GM21723 (cell line): ENCODE results near the gene KCTD5.

ENCODE experiments used
- ATAC-seq: cut with Tn5 transposase; IDR thresholded peaks from one replicate; pipeline ENCODE4 v1.9.1; 2021; ENCODE audit warnings: mild to moderate bottlenecking, moderate library complexity; ENCODE audit not compliant: unreplicated experiment

KCTD5 gene

DNA sequence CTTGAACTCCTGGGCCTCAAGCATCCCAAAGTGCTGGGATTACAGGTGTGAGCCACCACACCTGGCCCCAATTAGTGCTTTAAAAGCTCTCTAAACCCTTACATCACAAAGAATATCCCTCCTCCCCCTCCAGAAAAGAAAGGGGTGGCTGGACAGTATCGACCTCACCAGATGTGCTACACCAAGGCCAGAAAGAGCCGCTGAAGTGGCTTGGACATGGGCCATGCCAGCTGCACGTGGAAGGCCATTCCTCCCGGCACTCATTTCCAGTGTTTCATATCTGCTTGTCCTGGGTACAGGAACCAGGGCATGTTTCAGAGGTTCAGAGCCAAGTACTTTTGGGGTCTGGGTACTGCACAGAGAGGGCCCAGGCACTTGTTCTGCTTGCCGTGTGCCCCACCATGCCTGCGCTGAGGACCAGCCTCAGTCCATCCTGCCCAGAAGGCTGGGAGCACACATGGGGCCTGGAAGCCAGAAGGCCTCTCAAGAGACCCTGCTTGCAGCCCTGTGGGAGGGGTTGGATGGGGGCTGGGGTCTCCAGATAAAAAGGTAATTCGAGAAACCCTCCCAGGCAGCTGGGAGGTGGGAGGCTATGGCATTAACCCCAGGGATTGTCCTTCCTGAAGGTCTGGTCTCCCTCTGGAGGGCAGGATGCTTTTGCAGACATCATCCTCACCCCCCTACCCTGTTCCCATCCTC lies 66.6 kb downstream of the KCTD5 start:
- ATAC-seq, result no peak

DNA sequence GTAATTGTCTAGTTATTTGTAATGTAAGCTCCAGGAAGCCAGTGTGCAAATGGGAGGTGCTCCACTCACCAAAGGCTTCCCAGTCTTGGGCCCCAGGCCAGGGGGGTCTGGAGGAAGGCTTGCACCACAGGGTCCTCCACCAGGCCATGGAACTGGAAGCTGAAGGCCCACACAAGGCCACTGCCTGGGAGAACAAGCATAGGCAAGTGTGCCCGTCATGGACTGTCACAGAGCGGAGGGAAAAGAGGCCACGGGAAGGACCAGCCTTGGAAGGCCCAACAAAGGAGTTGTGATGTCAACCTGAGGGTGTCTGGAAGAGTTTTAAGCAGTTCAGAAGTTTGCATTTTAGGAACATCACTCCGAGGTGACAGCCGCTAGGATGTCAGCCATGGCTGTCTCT lies 67.2 kb downstream of the KCTD5 start:
- ATAC-seq, result no peak

DNA sequence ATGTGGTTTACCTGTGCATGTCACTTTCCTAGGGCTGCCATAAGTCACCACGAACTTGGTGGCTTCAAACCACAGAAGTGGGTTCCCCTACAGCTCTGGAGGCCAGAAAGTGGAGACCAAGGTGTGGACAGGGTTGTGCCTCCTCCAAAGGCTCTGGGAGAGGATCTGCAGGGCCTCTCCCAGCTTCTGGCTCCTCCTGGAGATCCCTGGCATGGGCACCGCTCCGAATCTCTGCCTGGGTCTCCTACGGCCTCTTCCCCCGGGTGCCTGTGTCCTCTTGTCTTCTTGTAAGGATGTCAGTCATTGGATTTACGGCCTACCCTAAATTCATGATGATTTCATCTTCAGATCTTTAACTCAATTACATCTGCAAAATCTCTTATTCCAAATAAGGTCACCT lies 67.6 kb downstream of the KCTD5 start:
- no peak for ATAC-seq

DNA sequence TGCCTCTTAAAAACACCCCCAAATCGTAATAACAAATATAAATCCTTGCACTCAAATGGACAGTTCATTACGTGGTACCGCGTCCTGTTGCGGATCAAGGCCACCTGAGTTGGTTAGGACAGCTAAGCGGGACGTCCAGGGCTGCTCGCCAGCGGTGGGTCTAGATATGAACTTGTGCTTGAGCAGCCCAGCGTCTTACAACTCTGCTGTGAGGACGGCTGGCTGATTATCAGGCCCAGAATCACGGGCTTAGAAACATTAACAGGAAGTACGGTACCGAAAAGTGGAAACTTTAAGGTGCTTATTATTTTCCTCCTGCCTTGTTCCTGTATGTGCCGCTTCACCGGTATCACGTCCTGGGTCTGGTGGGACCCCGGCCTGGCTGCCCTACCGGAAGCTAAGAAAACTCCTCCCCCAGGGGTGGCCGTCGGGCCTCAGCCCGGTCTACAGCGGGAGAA lies 69.3 kb downstream of the KCTD5 start:
- ATAC-seq, result peak; percentile 35

DNA sequence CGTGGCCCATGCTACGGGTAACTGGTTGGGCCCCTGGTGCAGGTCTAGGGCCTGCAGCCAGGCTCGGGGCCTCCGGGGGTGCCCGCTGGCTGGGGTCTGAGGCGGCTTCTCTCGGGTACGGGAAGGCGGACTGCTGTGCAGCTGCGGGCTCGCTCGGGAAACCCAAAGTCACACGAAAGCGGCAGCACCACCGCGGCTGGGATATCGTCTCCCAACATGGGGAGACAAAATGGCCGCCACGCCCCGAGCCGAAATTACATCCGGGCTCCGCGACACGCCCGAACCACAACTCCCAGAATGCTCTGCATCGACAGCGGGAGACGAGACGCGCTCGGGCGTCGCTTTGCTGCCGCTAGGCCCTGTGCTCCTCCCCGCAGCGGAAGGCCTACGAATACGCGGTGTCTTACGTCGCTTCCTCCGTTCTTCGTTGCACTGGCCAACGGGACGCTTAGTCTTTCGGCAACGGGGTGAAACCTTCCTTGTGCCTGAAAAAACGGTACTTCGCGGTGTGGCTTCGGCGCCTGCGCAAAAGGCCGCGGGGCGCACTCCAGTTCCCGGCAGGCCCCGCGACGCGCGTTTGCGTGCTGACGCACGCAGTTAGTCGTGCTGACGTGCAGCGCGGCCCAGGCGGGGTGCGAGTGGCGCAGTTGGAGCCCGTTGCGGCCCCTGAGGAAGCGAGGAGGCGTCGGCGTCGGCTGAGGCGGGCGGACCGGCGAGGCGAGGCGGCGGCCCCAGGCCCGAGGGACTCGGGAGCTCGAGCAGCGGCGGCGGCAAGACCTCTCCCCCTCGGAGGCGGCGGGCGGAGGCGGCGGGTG lies 69.9 kb downstream of the KCTD5 start, which contains the start of gene SRRM2:
Gene SRRM2, plus strand, starts transcription at position 604 of the 815 bp plus-strand sequence. CDS start 3,727 bp downstream, outside the sequence.
- ATAC-seq, result peak; percentile 82

DNA sequence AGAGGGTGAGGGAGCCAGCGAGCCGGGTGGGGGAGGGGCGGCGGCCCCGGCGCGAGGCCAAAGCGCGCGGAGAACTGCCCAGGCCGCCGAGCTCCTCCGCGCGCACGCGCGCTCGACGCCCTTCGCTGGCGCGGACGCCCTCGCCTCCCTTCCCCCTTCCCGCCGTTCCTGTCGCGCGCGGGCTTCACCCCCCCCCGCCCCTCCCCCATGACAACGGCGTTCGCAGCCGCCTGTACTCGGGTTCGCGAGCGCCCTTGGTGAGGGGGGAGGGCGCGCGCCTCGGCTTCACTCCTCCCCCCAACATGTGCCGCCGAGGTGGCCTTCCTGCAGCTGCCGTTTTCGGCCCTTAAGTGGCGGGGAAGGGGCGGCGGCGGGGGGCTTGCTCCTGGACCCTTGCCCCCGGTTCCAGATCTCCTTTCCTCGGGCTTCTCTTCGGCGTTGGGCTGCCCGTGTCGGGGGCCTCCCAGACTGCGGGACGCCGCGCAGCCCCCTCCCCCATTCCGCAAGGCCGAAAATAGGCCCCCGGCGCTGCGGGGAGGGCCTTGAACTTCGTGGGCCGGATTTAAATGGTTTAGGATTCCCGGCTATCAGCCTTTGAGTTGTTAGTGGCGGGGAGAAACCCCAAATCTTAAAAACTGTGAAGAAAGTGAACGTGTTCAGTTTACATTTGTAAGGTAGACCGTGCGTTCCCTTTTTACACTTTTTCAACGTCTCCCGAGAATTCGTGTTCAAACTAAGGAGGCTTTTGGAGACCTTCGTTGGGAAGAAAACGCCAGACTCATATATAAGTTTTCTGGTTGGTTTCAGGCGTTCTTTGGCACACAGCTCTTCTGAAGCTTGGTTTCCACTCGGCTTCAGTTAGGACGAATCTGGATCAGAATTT lies 70.8 kb downstream of the KCTD5 start:
- ATAC-seq, result peak; percentile 45

DNA sequence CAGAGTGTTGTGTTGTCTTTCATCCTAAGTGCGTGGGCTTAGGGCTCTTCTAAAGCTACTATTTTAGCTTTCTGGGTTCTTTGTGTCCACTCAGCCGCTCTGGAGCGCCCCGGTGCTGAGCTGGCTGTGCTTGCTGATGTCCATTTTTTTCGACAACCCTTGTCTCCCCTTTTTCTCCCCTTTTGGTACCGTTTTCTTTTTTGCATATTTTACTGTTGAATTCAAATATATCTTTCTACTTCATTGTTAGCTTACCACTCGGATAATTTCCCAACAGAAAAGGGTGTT lies 71.4 kb downstream of the KCTD5 start:
- ATAC-seq, result no peak

DNA sequence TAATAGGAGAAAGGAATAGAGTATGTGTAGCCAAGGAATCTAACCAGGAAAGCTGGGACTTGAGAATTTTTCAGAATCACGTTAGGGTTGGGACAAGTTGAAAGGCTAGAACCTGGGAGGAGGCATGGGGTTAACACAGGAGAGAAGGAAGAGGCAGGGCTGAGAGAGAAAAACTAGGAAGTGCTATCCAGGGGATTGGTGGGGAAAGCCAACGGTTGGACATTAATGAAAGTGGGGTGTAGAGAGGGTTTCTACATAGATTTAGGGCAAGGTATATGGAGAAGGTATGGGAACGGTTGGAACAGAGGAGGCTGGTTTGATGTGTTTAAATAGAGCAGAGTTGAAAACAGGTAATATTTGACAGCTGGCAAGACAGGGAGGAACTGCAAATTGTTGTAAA lies 72.8 kb downstream of the KCTD5 start:
- ATAC-seq, result no peak

DNA sequence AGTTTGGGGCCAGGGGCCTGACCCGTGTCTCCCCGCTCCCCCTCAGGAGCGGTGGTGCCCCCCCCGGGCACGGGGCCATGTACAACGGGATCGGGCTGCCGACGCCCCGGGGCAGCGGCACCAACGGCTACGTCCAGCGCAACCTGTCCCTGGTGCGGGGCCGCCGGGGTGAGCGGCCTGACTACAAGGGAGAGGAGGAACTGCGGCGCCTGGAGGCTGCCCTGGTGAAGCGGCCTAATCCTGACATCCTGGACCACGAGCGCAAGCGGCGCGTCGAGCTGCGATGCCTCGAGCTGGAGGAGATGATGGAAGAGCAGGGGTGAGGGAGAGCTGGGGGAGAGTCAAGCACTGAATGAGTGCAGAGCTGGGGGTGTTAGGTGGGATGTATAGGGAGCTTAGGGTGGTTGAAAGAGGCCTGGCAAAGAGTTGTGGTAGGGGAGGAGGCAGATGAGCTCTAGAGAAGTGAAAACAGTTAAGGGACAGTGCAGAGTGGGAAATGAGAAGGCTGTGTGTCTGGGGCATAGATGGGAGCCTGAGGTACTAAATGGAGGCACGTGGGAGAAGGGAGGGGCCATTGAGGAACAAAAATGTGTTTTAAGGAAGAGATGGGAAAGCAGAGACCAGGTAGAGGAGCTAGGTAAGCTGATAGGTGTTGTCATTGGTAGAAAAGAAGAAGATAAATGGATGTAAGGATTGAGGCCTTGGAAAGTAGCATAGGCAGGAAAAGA lies 74.1 kb downstream of the KCTD5 start:
- ATAC-seq, result no peak

DNA sequence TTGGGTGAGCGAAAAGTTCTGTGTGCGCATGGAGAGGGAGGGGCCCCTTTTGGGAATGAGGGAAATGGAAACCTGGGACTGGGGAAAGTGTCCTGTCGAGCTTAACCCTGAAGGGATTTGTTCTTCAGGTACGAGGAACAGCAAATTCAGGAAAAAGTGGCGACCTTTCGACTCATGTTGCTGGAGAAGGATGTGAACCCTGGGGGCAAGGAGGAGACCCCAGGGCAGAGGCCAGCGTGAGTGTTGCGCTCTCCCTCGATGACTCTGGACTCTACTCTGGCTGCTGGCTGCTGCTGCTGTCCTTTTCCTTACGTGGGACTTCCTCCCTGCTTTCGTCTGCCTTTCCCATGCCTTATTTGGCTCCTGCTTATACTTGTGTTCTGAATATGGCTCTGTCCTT lies 75.0 kb downstream of the KCTD5 start:
- no peak for ATAC-seq
